Peyer's patch (tissue), 4 donors: ENCODE data around the gene DIS3L2. TPM values are rescaled to one million over a fixed set of nuclear protein-coding genes. Genes with fewer than 3 reads are reported as not detected.

Experiments
- DNase-seq, 3 donors: peaks; one replicate each; pipeline ENCODE4 v3.0.0-alpha.2; 2017 to 2019
- H3K27ac ChIP-seq, 4 donors: fragments of 200-600 bp; sonication (generic); one replicate each; pipeline ENCODE4 v1.5.1; 2016 to 2019
- H3K27me3 ChIP-seq, 2 donors: fragments of 200-600 bp; sonication (generic); one replicate each; pipeline ENCODE4 v1.5.1; 2019
- H3K36me3 ChIP-seq, 3 donors: fragments of 200-600 bp; sonication (generic); one replicate each; pipeline ENCODE4 v1.5.1; 2016 to 2019
- H3K4me1 ChIP-seq, 4 donors: fragments of 200-600 bp; sonication (generic); one replicate each; pipeline ENCODE4 v1.5.1; 2016 to 2019
- H3K4me3 ChIP-seq, 4 donors: fragments of 200-600 bp; sonication (generic); 1 replicate in 3 of 4; 2 replicates in 1 of 4; pipeline ENCODE4 v1.5.1; 2016 to 2019; ENCODE audit warnings: mild to moderate bottlenecking in 1 of 4
- H3K9me3 ChIP-seq, 4 donors: fragments of 200-600 bp; sonication (generic); one replicate each; pipeline ENCODE4 v1.5.1; 2016 to 2019; ENCODE audit warnings: mild to moderate bottlenecking in 1 of 4
- POLR2A ChIP-seq, 2 donors: fragments of 450-650 bp; IDR thresholded peaks; one replicate each; pipeline ENCODE4 v1.5.1; 2017; ENCODE audit warnings: antibody characterized with exemption in 2 of 2, mild to moderate bottlenecking in 2 of 2, moderate library complexity in 2 of 2
- total RNA-seq, 4 donors: library from RNA; depleted of rRNA; stranded (reverse); fragments of >200 nt; gene quantifications; one replicate each; pipeline ENCODE4 v1.1.0, GENCODE V29; 2016
- TF ChIP-seq, protein P1 (sequence below), 6 experiments: fragments of 450-650 bp in 4 of 6; fragments of 200-600 bp in 2 of 6; sonication (generic) in 1 of 6; IDR thresholded peaks; one replicate each; pipeline ENCODE4 v1.5.1; 2017 to 2019; ENCODE audit warnings: antibody characterized with exemption in 6 of 6, mild to moderate bottlenecking in 3 of 6, moderate library complexity in 1 of 6

Gene DIS3L2
- total RNA-seq, 4 donors from 2014 or later = 26.4 to 147 (median 58.3) TPM

DNA sequence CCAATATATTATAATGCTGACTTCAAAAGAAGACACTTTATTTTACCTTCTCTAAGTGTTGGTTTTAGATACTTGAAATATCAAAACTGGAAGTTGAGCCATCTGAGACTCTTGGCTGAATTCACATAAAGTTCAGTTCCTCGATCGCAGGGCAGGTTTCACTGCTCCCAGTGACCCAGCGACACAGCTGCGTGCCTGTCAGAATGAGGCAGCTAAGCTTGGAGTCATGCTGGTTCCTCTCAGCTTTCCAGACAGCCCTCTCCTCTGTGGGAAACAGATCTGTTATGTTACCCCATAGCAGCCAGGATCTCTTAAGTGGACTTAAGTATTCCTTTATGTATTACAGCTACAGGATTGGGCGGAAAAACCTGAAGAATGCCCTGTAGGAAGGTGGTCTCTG, 274.2 kb downstream of the DIS3L2 start:
- Histone ChIP-seq H3K4me3 (no peak overlapping the region), H3K27me3 (no peaks in the 10 kb centered on the region), H3K27ac (no peak overlapping the region), H3K9me3 (no peaks in the 10 kb centered on the region), H3K4me1 (peaks cover 0 to 9% (median 0%) of the 10 kb centered on the region in 4 donors), H3K36me3 (peaks cover 0 to 9% (median 0%) of the 10 kb centered on the region in 3 donors)
- TF ChIP-seq POLR2A (IDR thresholded peaks at IDR 0.05) = no peak
- TF ChIP-seq, protein P1, sequence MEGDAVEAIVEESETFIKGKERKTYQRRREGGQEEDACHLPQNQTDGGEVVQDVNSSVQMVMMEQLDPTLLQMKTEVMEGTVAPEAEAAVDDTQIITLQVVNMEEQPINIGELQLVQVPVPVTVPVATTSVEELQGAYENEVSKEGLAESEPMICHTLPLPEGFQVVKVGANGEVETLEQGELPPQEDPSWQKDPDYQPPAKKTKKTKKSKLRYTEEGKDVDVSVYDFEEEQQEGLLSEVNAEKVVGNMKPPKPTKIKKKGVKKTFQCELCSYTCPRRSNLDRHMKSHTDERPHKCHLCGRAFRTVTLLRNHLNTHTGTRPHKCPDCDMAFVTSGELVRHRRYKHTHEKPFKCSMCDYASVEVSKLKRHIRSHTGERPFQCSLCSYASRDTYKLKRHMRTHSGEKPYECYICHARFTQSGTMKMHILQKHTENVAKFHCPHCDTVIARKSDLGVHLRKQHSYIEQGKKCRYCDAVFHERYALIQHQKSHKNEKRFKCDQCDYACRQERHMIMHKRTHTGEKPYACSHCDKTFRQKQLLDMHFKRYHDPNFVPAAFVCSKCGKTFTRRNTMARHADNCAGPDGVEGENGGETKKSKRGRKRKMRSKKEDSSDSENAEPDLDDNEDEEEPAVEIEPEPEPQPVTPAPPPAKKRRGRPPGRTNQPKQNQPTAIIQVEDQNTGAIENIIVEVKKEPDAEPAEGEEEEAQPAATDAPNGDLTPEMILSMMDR (IDR thresholded peaks at IDR 0.05) = no peak
- DNase-seq = no peak

DNA sequence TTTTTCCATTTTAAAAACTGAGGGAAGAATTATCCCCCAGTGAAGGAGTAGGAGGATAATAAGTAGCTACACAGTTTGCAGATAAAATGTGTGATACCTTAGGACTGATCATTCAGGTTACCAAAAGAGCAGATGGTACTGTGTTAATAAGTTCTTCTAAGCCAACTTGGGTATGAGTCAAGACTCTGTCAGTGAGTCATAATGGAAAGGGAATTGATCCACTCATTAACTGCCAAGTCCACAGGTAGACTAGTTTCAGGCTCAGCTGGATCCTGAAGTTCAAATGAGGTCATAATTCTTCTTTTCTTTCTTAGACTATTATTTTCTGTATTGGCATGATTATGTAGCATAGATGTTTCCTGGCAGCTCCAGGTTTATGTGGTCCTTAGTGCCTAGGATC, 274.7 kb downstream of the DIS3L2 start:
- TF ChIP-seq, protein P1 (IDR thresholded peaks at IDR 0.05) = no peak
- TF ChIP-seq POLR2A (IDR thresholded peaks at IDR 0.05) = no peak

DNA sequence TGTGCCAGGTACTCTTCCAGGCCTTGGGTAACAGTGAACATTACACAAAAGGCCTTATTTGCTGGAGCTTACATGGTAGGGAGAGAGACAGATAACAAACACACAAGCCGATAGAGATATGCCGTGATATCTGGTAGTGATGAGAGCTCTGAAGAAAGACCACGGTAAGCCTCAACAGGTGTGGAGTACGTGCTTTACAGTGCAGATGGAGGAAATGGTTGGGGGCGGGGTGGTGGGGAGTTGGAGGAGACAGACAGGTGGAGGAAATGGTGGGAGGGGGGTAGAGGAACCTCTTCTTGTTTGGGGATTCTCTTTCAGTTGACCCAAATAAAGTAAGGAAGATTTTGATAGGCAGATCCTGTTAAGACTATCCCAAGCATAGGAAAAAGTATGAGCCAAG, 276.0 kb downstream of the DIS3L2 start:
- Histone ChIP-seq H3K27ac (no peak overlapping the region), H3K36me3 (peaks cover 0 to 9% (median 0%) of the 10 kb centered on the region in 3 donors), H3K9me3 (no peaks in the 10 kb centered on the region), H3K27me3 (no peaks in the 10 kb centered on the region), H3K4me3 (no peak overlapping the region), H3K4me1 (peaks cover 0 to 9% (median 0%) of the 10 kb centered on the region in 4 donors)
- TF ChIP-seq POLR2A (IDR thresholded peaks at IDR 0.05) = no peak
- TF ChIP-seq, protein P1 (IDR thresholded peaks at IDR 0.05) = no peak
- no peak for DNase-seq

More for the DNA sequence above, 274.7 kb downstream of the DIS3L2 start:
- H3K4me3 ChIP-seq = no peak overlapping the region
- peaks cover 0 to 9% (median 0%) of the 10 kb centered on the region in 3 donors for H3K36me3 ChIP-seq
- no peaks in the 10 kb centered on the region for H3K27me3 ChIP-seq
- H3K4me1 ChIP-seq = peaks cover 0 to 9% (median 0%) of the 10 kb centered on the region in 4 donors
- DNase-seq = no peak
- H3K9me3 ChIP-seq = no peaks in the 10 kb centered on the region
- no peak overlapping the region for H3K27ac ChIP-seq

DNA sequence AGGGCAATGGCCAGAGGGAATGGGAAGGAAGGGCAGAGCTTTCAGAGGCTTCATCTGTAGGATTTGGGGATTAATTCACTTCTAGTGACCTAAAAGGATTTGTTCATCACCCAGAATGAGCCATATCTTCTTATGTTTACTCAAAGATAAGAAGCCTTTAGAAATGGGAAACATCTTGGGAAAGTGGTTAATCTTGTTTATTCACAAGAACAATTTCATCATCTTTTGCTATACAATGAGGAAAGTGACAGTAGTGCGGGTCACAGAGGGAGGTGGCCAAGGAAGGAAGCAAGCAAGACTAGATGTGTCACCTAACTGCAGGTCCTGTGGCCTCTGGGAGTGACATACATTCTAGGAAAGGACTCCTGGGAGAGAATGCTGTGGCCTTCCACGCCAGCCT, 276.6 kb downstream of the DIS3L2 start:
- TF ChIP-seq POLR2A (IDR thresholded peaks at IDR 0.05) = no peak
- TF ChIP-seq, protein P1 (IDR thresholded peaks at IDR 0.05) = no peak
- peaks cover 0 to 9% (median 0%) of the 10 kb centered on the region in 4 donors for H3K4me1 ChIP-seq
- H3K4me3 ChIP-seq = no peak overlapping the region
- H3K27me3 ChIP-seq = no peaks in the 10 kb centered on the region
- no peak overlapping the region for H3K27ac ChIP-seq
- H3K36me3 ChIP-seq = peaks cover 0 to 9% (median 0%) of the 10 kb centered on the region in 3 donors
- no peaks in the 10 kb centered on the region for H3K9me3 ChIP-seq
- no peak for DNase-seq

DNA sequence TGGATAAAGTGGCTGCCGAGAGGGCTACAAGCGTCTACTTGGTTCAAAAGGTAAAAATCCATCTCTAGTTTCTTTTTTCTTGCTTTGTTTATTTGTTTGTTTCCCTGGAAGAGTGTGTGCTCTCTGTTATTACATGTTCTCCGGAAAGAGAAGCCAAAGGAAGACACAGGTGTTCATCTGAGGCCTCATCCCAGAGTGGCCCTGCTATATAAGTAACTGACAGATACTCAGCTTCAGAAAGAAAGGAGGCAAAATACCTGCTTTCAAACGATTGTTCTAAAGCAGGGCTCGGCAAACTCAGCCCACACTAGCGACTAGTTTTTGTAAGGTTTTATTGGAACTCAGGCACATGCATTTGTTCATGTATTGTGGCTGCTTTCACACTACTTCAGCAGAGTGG, 277.1 kb downstream of the DIS3L2 start:
- Histone ChIP-seq H3K4me1 (peaks cover 0 to 9% (median 0%) of the 10 kb centered on the region in 4 donors), H3K4me3 (no peak overlapping the region), H3K27ac (no peak overlapping the region), H3K36me3 (peaks cover 0 to 9% (median 0%) of the 10 kb centered on the region in 3 donors), H3K27me3 (no peaks in the 10 kb centered on the region), H3K9me3 (no peaks in the 10 kb centered on the region)
- no peak for TF ChIP-seq POLR2A (IDR thresholded peaks at IDR 0.05)
- TF ChIP-seq, protein P1 (IDR thresholded peaks at IDR 0.05) = no peak
- no peak for DNase-seq
